GM19043 (cell line): ENCODE measurements around the gene CPEB4.

ENCODE experiments used
- ATAC-seq: cut with Tn5 transposase; IDR thresholded peaks from one replicate; pipeline ENCODE4 v1.9.1; 2021; ENCODE audit warnings: low read depth; ENCODE audit not compliant: unreplicated experiment

The CPEB4 gene

DNA sequence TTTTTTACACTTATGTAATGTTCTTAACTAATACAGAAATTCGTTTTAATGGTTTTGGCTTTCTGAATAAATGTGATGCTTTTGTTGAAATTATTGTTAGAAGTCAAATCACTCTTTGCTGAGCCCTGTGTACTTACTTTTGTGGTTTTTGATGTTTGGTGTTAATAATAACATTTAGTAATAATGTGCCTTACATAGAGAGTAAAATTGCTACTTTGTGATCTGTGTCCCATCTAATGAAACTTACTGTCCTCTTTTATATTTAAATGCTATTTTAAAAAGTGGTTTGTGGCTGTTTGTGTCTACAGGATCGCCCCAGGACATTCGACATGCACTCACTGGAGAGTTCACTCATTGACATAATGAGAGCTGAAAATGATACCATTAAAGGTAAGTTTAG is 22.1 kb downstream of the CPEB4 start:
- no peak for ATAC-seq

GRCh38 chr5:173911623-173912022 is 23.5 kb downstream of the CPEB4 start:
- no peak for ATAC-seq

- ATAC-seq: no peak
Measured at GRCh38 chr5:173913686-173914321, 25.7 kb downstream of the CPEB4 start.

DNA sequence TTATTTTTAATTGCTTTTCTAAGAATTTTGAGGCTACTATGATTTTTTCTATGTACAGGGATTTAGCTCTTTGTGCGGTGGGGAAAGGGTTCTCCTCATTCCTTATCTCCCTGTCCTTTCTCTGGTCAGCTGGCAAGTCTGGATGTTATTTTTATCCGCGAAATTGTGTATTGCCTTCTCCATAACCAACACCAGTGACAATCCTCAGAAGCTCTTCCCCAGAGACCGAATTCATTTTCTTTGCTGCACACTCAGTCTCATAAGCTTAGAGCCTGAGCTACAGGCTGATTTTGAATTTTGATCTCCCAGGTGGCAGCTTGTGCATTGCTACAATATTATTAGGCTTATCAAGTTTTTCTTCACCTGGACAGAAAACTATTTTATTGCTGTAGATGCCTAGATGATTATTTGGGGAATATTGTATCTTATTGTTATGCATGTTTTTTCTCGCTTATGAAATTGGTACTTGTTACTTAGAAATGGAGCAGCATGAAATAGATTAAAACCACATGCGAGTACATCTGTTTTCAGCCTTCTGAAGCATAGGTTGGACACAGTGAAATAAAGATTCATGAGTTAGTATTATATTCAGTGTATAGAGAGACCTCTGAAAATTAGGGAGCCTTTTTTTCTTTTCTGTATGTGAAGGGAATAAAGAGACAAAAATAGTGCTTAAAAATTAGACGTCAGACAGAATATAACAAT is 27.3 kb downstream of the CPEB4 start:
- no peak for ATAC-seq

DNA sequence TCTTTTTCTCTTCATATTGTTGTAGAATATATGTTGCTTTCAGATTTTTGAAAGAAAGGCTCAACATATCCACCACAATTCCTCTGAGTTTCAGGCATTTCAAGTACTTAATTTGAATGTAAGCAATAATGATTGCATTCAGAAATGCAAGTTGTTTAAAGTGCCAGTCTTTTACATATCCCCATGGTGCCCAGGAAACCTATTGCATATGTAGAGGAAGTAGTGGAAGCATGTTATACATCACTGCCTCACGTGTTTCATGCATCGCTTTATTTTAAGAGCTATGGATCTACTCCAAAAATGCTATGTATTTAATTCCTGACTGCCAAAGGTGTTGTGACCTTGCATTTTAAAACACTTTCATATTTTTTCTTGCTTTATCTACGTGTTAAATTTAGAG is 28.1 kb downstream of the CPEB4 start:
- no peak for ATAC-seq

- peak; percentile 85 for ATAC-seq
Measured at GRCh38 chr5:173917788-173918786, 29.9 kb downstream of the CPEB4 start.

DNA sequence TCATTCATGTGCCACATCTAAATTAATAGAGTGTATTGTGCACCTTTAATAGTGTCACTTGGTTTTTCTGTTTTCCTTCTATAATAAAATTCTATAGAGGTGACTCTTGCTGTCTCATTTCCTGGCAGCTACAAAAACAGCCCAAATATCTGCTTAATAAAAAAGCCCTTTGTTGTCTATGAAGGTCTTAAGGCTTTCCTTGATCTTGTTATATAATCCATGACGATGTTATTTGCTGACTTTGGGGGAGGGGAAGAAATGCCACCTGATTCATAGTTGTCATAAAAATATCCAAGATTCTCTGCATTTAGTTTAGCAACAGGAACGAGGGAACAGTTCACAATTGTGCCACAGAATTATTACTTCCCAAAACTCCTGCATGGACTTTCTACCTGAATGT is 31.3 kb downstream of the CPEB4 start:
- ATAC-seq: no peak

DNA sequence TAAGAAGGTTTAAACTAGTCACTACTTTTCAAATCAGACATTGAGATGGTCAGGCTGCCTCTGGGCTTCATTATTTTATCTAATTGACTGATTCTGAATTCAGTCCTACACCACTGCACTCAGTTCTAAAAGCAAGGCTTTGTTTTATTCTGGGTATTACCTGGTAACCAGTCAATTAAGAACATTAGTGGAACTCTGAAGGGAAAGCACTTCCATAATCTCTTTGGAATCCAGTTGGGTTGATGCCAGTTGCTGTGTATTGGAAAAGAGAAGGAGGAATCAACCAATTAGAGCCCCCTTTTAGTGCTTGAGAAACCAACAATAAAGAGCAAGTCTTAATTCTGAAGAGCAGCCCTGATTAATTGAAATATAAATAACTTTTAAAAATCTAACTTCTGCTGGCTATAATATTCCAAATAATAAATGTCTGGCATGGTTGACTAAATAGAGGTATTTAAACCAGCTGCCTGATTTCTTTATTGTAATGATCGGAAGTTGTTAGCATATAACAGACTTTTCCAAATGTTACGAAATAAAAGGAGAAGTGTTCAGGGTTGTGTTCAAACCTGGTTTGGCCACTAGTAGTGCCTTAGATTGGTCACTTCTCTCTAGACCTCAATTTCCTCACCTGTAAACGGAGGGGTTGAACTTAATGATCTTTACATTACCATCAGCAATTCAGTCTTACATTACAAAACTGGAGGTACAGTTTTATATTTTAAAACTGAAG is 32.0 kb downstream of the CPEB4 start:
- no peak for ATAC-seq

GRCh38 chr5:173920866-173921555 is 32.9 kb downstream of the CPEB4 start:
- no peak for ATAC-seq

DNA sequence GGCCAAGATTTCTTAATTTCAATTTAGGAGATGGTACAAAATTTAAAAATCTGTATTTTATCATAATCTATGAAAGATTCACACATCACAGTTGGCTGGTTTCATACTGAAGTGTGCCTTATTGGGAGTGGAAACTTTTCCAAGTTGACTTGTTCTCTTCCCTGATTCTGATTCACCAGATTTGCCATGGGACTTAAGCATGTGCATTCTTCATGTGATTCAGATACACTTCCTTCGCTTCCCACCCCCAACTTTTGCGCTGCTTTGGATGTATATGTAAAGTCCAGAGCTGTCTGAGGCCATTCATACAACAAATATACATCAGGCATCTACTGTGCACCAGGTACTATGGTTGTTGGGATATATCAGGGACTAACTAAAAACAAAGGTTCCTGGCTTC is 34.4 kb downstream of the CPEB4 start:
- ATAC-seq: no peak

DNA sequence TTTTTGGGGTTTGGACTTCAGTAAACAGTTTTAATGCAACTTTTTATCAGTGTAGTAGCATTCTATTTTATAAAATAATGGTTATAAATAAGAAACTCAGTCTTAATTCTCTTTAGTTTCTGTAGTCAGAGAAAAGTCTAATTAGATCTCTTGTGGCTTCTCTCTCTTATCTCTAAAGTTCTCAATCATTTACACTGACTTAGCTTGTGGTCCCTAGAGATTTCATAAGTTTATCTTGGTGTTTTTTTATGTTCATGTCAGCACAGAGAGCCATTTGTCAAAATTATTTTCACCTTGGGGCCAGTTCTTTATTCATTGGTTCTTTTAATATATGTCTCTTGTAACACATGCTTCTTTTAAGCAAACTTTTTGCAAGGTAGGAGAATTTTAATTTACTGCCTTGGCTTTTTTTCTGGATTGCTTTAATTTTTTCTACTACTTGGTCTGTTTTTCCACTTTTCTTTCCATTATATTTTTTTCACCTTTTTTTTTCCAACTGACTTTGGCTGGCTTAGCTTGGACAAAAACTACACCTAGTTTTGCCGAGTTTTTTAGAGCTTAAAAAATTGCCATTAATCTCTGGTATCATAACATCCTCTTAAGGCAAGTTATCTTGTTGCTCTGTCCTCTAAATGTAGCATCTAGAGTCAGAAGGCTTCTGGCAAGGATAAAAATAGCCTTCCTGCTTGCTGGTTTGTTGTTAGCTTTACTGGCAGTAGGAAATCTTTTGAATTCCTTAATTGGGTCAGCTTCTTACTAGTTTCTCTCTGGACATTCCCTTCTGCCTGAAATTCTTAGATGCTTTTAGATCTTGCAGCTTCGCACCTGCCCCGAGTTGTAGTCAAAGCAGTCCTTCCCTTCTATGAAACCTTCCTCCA is 35.3 kb downstream of the CPEB4 start:
- ATAC-seq: no peak

DNA sequence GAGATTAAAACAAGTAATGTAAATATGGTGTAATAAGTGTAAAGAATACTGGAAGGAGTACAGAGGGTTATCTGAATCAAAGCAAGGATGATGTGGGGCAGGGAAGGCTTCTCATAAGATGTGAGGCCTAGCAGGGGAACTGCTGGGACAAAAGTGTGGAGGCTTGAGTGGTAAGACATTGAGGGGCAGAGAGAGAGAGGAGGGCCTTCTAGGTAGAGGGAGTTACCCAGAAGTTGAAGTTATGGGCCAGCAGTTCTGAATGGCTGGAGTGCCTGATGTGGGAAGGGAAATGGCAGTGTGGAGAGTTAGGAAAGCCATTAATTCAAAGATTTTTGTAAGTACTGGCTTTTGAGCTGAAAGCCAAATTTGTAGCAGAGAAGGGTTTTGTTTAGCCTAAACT is 36.8 kb downstream of the CPEB4 start:
- no peak for ATAC-seq

DNA sequence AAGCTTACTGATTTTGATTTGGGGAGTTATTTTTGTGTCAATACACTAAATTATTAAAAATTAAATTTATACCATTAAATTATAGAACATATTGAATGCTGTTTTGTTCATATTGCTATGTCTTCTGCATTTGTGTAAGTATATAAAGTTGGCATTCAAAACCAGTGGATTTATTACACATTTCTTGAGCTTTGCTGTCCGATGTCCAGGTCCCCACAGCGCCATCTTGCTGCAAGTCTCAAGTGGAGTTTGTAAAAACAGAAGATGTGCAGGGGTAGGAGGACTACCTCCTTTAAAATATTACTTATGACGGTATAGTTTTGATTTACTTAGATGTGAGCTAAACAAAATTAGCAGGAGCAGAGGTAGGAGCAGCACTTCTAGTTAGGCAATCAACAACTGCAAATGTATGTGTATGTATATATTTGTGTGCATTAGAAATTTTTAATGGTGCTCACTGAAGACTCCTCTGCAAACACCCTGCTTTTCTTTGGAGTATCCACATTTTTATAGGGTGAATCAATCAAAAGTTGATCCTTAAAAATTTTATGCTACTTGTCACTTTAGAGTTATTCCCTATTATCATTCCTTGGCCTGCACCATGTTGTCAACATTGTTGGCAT is 37.4 kb downstream of the CPEB4 start:
- ATAC-seq: no peak

DNA sequence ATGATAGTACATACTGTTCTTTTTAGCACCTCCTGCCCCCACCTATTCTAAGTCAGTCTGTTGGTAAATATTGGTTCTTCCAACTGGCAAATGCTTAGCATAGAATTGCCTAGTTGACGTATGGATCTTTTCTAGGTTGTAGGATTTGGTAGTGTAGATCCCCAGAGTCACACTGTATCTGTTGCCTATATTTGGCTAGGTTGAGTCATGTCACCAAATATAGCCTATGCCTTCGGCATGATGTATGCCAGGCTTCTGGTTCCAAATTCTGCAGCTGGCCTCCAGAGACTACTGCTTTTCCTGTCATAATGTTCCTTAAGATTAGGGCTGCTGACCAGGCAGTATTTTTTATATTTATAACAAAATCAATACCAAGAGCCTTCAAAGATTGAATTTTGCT is 38.2 kb downstream of the CPEB4 start:
- ATAC-seq: no peak

GRCh38 chr5:173928871-173929574 is 40.9 kb downstream of the CPEB4 start:
- no peak for ATAC-seq

DNA sequence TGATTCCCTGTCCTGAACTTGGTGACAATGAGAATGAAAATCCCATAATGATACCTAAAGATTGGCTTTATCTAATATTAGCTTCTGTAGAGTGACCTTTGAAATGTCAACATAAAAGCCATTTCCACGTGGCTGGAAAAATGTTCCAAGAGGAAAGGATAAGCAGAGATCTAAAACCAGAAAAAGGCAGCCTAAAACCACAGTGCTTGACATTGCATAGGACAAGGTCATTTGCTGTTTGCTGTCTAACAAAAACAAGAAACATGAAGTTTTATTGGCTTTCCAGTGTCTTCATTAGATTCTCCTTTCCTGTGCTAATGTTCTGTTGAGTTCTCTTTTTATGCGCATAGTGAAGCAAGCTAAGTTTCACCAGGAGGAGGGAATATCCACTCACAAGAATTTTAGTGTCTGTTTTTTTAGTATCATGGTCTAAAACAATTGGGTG is 44.6 kb downstream of the CPEB4 start:
- no peak for ATAC-seq

DNA sequence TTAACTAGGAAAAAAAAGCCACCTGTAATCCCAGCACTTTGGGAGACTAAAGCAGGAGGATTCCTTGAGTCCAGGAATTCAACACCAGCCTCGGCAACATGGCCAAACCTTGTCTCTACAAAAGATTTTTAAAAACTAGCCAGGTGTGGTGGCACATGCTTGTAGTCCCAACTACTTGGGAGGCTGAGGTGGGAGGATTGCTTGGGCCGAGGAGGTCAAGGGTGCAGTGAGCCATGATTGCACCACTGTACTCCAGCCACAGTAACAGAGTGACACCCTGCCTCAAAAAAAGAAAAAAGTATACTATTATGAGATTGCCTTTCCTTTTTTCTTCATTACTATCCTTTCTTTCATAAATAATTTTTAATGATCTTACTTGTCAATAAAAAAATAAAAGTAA is 45.8 kb downstream of the CPEB4 start:
- ATAC-seq: no peak

- ATAC-seq: no peak
Measured at GRCh38 chr5:173935396-173935795, 47.2 kb downstream of the CPEB4 start.
